ENCODE data around the gene CD151.

GRCh38 chr11:833849-834311 lies 1.1 kb downstream of the CD151 start:
- TF ChIP-seq CTCF (IDR thresholded peaks at IDR 0.05; ENCODE audit: low read depth, low read length, missing input control) (no peak), EGR1 (IDR thresholded peaks at IDR 0.05; ENCODE audit: low read depth in 2 of 2) (no peak), ZBTB33 (IDR thresholded peaks at IDR 0.05) (no peak), HNF4G (IDR thresholded peaks at IDR 0.05) (no peak), REST (IDR thresholded peaks at IDR 0.05) (no peak), SP1 (IDR thresholded peaks at IDR 0.05) (no peak)

Measured in liver (tissue), 3 donors.